Calu3 (cell line): ENCODE measurements around the gene SPACA7. TPM values are rescaled to one million over a fixed set of nuclear protein-coding genes. Genes with fewer than 3 reads are reported as not detected.
"Not testable (repeated sequence)": the region's sequence is repeated elsewhere in the genome, so short reads cannot be mapped to it uniquely, and the experiment has no call there.

Experiments
- BruUV-seq: library from RNA; stranded (reverse); fragments of 400-500 nt; replicated peaks from 2 replicates; lab custom pipeline; 2021; lab: Mats Ljungman, UMichigan
- CTCF ChIA-PET: fragments of 300-600 bp; sonication (Branson Sonifier 250); formaldehyde crosslinking; loops from one replicate; lab custom pipeline; 2022; ENCODE audit warnings: antibody characterized with exemption; lab: Charles Lee
- DNase-seq: peaks from one replicate; pipeline ENCODE4 v3.0.0; 2022
- H3K27ac Mint-ChIP-seq: one replicate; pipeline ENCODE4 v1.8.0; 2022; ENCODE audit warnings: mixed read lengths; ENCODE audit not compliant: unreplicated experiment
- H3K27me3 Mint-ChIP-seq: one replicate; pipeline ENCODE4 v1.8.0; 2022; ENCODE audit warnings: mixed read lengths; ENCODE audit not compliant: unreplicated experiment
- H3K36me3 Mint-ChIP-seq: one replicate; pipeline ENCODE4 v1.8.0; 2022; ENCODE audit warnings: mild to moderate bottlenecking, moderate library complexity, mixed read lengths; ENCODE audit not compliant: insufficient read depth, unreplicated experiment
- H3K4me1 Mint-ChIP-seq: one replicate; pipeline ENCODE4 v1.8.0; 2022; ENCODE audit warnings: mild to moderate bottlenecking, low read depth, mixed read lengths; ENCODE audit not compliant: unreplicated experiment
- H3K4me3 Mint-ChIP-seq: one replicate; pipeline ENCODE4 v1.8.0; 2022; ENCODE audit warnings: mild to moderate bottlenecking, low read depth, moderate library complexity, mixed read lengths; ENCODE audit not compliant: unreplicated experiment
- H3K9me3 Mint-ChIP-seq: one replicate; pipeline ENCODE4 v1.8.0; 2022; ENCODE audit warnings: low read depth, mixed read lengths; ENCODE audit not compliant: unreplicated experiment
- intact Hi-C: fragments of 100-400 bp; cut with micrococcal nuclease; formaldehyde crosslinking; loops from one replicate; pipeline ENCODE4 v1.10.0; 2022; ENCODE audit not compliant: unreplicated experiment
- total RNA-seq: library from RNA; stranded (reverse); gene quantifications from 2 replicates; pipeline ENCODE4 v1.2.3, GENCODE V29; 2022
- TF ChIP-seq, protein P1 (sequence below): fragments of 200-600 bp; IDR thresholded peaks from one replicate; pipeline ENCODE4 v1.8.0; 2022; ENCODE audit warnings: antibody characterized with exemption; ENCODE audit not compliant: unreplicated experiment

The SPACA7 gene
- total RNA-seq, 1 experiment from 2014 or later: not detected

DNA sequence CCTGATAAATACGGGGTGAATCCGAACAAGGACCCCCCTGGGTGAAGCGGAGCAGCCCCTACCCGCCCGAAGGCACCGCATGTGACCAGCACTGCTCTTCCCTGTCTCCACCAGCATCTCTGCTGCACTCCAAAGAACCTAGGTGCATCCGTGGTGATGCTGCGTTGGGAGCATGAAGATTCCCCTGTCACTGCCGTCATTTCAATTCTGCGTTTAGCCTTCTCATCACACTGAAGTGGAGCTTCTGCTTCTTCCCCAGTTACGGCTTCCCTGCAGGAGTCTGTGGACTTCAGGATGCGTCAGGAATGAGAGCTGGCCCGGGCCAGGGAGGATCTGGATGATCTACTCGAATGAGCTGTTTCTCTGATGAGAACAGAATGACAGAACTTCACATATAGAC lies 47.9 kb downstream of the SPACA7 start:
- no peak overlapping the region for H3K4me3 Mint-ChIP-seq
- intact Hi-C loops: no loop called here
- peaks cover 7% of the 10 kb centered on the region for H3K9me3 Mint-ChIP-seq
- no peaks in the 10 kb centered on the region for H3K27me3 Mint-ChIP-seq
- no peak for DNase-seq
- H3K36me3 Mint-ChIP-seq: no peaks in the 10 kb centered on the region
- H3K4me1 Mint-ChIP-seq: no peaks in the 10 kb centered on the region
- BruUV-seq: no TSS peak
- H3K27ac Mint-ChIP-seq: no peak overlapping the region
- TF ChIP-seq, protein P1, sequence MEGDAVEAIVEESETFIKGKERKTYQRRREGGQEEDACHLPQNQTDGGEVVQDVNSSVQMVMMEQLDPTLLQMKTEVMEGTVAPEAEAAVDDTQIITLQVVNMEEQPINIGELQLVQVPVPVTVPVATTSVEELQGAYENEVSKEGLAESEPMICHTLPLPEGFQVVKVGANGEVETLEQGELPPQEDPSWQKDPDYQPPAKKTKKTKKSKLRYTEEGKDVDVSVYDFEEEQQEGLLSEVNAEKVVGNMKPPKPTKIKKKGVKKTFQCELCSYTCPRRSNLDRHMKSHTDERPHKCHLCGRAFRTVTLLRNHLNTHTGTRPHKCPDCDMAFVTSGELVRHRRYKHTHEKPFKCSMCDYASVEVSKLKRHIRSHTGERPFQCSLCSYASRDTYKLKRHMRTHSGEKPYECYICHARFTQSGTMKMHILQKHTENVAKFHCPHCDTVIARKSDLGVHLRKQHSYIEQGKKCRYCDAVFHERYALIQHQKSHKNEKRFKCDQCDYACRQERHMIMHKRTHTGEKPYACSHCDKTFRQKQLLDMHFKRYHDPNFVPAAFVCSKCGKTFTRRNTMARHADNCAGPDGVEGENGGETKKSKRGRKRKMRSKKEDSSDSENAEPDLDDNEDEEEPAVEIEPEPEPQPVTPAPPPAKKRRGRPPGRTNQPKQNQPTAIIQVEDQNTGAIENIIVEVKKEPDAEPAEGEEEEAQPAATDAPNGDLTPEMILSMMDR: no peak
- CTCF ChIA-PET: no interaction called here

DNA sequence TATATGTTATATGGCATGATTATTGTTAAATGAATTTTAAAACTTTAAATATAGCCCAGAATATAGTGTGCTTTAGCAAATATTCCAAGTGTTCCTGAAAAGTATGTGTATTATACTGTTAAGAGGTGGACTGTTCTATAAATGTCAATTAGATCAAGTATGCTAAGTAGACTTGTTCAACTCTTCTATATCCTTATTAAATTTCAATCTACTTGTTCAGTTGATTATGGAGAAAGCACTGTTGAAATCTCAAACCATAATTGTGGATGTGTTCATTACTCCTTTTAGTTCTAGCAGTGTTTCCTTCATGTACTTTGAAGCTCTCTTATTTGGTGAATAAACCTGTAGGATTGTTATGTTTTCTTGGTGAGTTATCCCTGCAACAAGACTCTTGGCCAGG lies 52.5 kb downstream of the SPACA7 start:
- H3K4me1 Mint-ChIP-seq: no peaks in the 10 kb centered on the region

DNA sequence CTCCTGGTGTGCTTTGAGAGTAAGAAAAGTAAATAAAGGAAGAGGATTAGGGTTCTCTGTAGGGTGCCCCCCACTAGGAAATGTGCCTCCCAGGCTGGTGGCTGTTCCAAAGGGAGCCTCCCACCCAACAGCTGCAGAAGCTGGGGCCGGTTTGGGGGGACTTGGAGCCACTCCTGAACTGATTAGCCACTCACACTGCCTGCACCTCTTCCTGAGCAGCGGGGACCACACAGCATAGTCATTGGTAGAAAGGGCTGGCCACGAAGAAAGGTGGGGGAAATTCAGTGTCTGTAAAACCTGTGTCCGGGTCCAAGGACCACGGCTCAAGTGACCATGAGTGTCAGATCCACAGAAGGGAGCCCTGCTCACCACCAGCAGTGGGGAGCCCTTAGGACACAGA lies 55.6 kb downstream of the SPACA7 start:
- intact Hi-C loops: no loop called here
- Mint-ChIP-seq H3K27me3 (no peaks in the 10 kb centered on the region), H3K9me3 (no peaks in the 10 kb centered on the region), H3K4me3 (no peak overlapping the region), H3K4me1 (no peaks in the 10 kb centered on the region), H3K36me3 (no peaks in the 10 kb centered on the region), H3K27ac (no peak overlapping the region)
- TF ChIP-seq, protein P1: no peak
- DNase-seq: no peak
- CTCF ChIA-PET: no interaction called here
- BruUV-seq: no TSS peak

More for the DNA sequence above, 52.5 kb downstream of the SPACA7 start:
- Mint-ChIP-seq H3K36me3 (no peaks in the 10 kb centered on the region), H3K9me3 (no peaks in the 10 kb centered on the region), H3K4me3 (no peak overlapping the region), H3K27ac (no peak overlapping the region), H3K27me3 (no peaks in the 10 kb centered on the region)
- intact Hi-C loops: no loop called here
- no peak for DNase-seq
- CTCF ChIA-PET: no interaction called here
- TF ChIP-seq, protein P1: no peak
- BruUV-seq: no TSS peak

DNA sequence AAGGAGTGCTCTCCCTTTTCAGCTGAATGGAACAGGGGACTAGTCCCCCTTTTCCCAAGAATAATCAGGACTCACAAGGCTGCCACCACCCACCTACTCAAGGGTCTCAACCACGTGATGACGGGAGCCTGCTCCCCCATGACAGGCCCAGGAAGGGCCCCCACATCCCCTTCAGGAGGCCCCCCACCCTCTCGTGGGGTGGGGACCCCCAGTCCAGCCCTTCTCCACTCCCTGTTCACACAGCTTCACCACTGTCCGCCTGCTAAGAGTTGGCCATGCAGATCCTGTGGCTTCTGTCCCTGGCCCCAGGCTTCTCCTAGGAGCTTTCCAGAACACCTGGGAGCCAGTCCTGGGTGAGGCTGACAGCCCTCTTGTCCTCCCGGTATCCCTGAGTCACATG lies 56.6 kb downstream of the SPACA7 start:
- H3K9me3 Mint-ChIP-seq, H3K4me1 Mint-ChIP-seq: not testable (repeated sequence)

DNA sequence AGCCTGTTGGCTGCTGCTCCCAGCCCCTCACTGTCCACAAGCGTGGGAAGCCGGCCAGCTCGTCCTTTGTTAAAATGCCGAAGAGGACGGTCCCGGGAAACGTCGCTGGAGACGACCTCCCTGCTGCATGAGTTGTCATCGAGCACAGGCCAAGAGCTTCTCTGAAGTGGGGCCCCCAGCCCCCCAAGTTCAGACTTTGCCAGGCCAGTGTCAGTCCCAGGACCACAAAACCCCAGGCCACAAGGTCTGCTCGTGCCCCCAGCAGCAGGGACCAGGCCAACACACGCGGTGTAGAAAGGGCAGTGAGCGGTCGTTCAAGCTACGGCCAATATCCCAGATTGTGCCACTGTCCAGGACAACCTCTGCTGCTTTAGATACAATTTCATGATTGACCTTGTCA lies 57.4 kb downstream of the SPACA7 start:
- H3K36me3 Mint-ChIP-seq, CTCF ChIA-PET, H3K4me3 Mint-ChIP-seq, H3K4me1 Mint-ChIP-seq, DNase-seq, H3K27me3 Mint-ChIP-seq, H3K27ac Mint-ChIP-seq, intact Hi-C loops, BruUV-seq, H3K9me3 Mint-ChIP-seq: not testable (repeated sequence)

More for the DNA sequence above, 56.6 kb downstream of the SPACA7 start:
- CTCF ChIA-PET, DNase-seq, H3K4me3 Mint-ChIP-seq, BruUV-seq, H3K36me3 Mint-ChIP-seq, H3K27me3 Mint-ChIP-seq, H3K27ac Mint-ChIP-seq, intact Hi-C loops: not testable (repeated sequence)
